HepG2 (cell line): ENCODE results near the gene GPS2. TPM values are rescaled to one million over a fixed set of nuclear protein-coding genes. Genes with fewer than 3 reads are reported as not detected.

Experiments
- AGO2 ChIP-seq: fragments of 200-400 bp; formaldehyde crosslinking; optimal IDR thresholded peaks from 2 replicates; pipeline ENCODE3; 2017; ENCODE audit warnings: mild to moderate bottlenecking, low read depth, low read length, moderate library complexity
- ETS1 ChIP-seq: sonication (generic); formaldehyde crosslinking; IDR thresholded peaks from 2 replicates; pipeline ENCODE4 v1.4.0; 2020; ENCODE audit warnings: missing genetic modification reagents
- FOXO1 ChIP-seq: sonication (generic); formaldehyde crosslinking; IDR thresholded peaks from 2 replicates; pipeline ENCODE4 v1.4.0; 2020; ENCODE audit warnings: missing genetic modification reagents
- HOXA7 ChIP-seq: sonication (generic); formaldehyde crosslinking; IDR thresholded peaks from 2 replicates; pipeline ENCODE4 v1.8.1; 2022; ENCODE audit warnings: mild to moderate bottlenecking, missing genetic modification reagents, moderate library complexity
- KLF6 ChIP-seq: IDR thresholded peaks from 2 replicates; pipeline ENCODE4 v1.8.0; 2016; ENCODE audit warnings: missing biosample characterization, missing genetic modification reagents
- REPIN1 ChIP-seq: sonication (generic); formaldehyde crosslinking; IDR thresholded peaks from 2 replicates; pipeline ENCODE4 v1.8.0; 2022; ENCODE audit warnings: missing genetic modification reagents, low read depth, mild to moderate bottlenecking, borderline replicate concordance
- RXRB ChIP-seq: IDR thresholded peaks from 2 replicates; pipeline ENCODE4 v1.6.1; 2016; ENCODE audit warnings: borderline replicate concordance, missing genetic modification reagents, missing compliant biosample characterization
- SIN3B ChIP-seq: fragments of 150-350 bp; IDR thresholded peaks from 2 replicates; pipeline ENCODE4 v1.6.1; 2014; ENCODE audit warnings: low read length
- SKI ChIP-seq: fragments of 450-650 bp; IDR thresholded peaks from one replicate; pipeline ENCODE4 v1.6.1; 2018; ENCODE audit warnings: mild to moderate bottlenecking; ENCODE audit not compliant: partially characterized antibody
- TEF ChIP-seq: sonication (generic); formaldehyde crosslinking; IDR thresholded peaks from 2 replicates; pipeline ENCODE4 v1.5.0; 2020; ENCODE audit warnings: missing genetic modification reagents
- THAP9 ChIP-seq: sonication (generic); formaldehyde crosslinking; IDR thresholded peaks from 2 replicates; pipeline ENCODE4; 2020; ENCODE audit warnings: missing genetic modification reagents, mild to moderate bottlenecking, borderline replicate concordance
- TOPORS ChIP-seq: sonication (generic); formaldehyde crosslinking; IDR thresholded peaks from 2 replicates; pipeline ENCODE4 v1.8.0; 2023; ENCODE audit warnings: mild to moderate bottlenecking, missing genetic modification reagents
- ZBTB3 ChIP-seq: sonication (generic); formaldehyde crosslinking; IDR thresholded peaks from 2 replicates; pipeline ENCODE4 v1.4.0; 2020; ENCODE audit warnings: low read depth, mild to moderate bottlenecking, moderate library complexity, missing genetic modification reagents, borderline replicate concordance
- ZFP91 ChIP-seq: sonication (generic); formaldehyde crosslinking; IDR thresholded peaks from 2 replicates; pipeline ENCODE4 v1.9.0; 2022; ENCODE audit warnings: missing genetic modification reagents, mild to moderate bottlenecking, borderline replicate concordance
- ZNF383 ChIP-seq: sonication (generic); formaldehyde crosslinking; IDR thresholded peaks from 2 replicates; pipeline ENCODE4 v1.4.0; 2020; ENCODE audit warnings: missing genetic modification reagents, mild to moderate bottlenecking, borderline replicate concordance
- ZNF44 ChIP-seq: sonication (generic); formaldehyde crosslinking; IDR thresholded peaks from 2 replicates; pipeline ENCODE4 v1.5.1; 2020; ENCODE audit warnings: mild to moderate bottlenecking, missing genetic modification reagents
- ZNF496 ChIP-seq: sonication (generic); formaldehyde crosslinking; IDR thresholded peaks from 2 replicates; pipeline ENCODE4 v1.8.1; 2023; ENCODE audit warnings: mild to moderate bottlenecking, moderate library complexity, missing genetic modification reagents; ENCODE audit not compliant: insufficient replicate concordance
- ZNF501 ChIP-seq: sonication (generic); formaldehyde crosslinking; IDR thresholded peaks from 2 replicates; pipeline ENCODE4 v1.5.1; 2020; ENCODE audit warnings: mild to moderate bottlenecking, moderate library complexity, missing genetic modification reagents
- ZNF550 ChIP-seq: sonication (generic); formaldehyde crosslinking; IDR thresholded peaks from 2 replicates; pipeline ENCODE4 v1.4.0; 2020; ENCODE audit warnings: mild to moderate bottlenecking, missing genetic modification reagents, borderline replicate concordance
- ZNF703 ChIP-seq: sonication (generic); formaldehyde crosslinking; IDR thresholded peaks from 2 replicates; pipeline ENCODE4 v1.5.1; 2020; ENCODE audit warnings: missing genetic modification reagents, mild to moderate bottlenecking, moderate library complexity, borderline replicate concordance
- ZNF776 ChIP-seq: sonication (generic); formaldehyde crosslinking; IDR thresholded peaks from 2 replicates; pipeline ENCODE4 v1.4.0; 2020; ENCODE audit warnings: mild to moderate bottlenecking, missing genetic modification reagents
- ZSCAN31 ChIP-seq: sonication (generic); formaldehyde crosslinking; IDR thresholded peaks from 2 replicates; pipeline ENCODE4 v1.5.0; 2020; ENCODE audit warnings: low read depth, mild to moderate bottlenecking, missing genetic modification reagents
- polyA plus RNA-seq, 8 experiments: library from polyadenylated mRNA; depleted of rRNA in 3 of 8; stranded (reverse) in 7 of 8; unstranded in 1 of 8; fragments of >200 nt; fragmentation: Illumina TruSeq in 4 of 8; extraction: Trizol in 4 of 8; gene quantifications; 2 replicates each; pipeline versions ENCODE4 v1.2.1 to v1.2.3, GENCODE V29; 2011 to 2016; ENCODE audit warnings: low read depth in 4 of 8, missing spikeins in 1 of 8, mixed read lengths in 1 of 8; ENCODE audit not compliant: insufficient read depth in 1 of 8
- total RNA-seq, 5 experiments: library from RNA; depleted of rRNA; stranded (reverse); fragments of >200 nt; fragmentation: Illumina TruSeq; extraction: Trizol; gene quantifications; 2 replicates each; pipeline ENCODE4 v1.2.3, GENCODE V29; 2016; ENCODE audit warnings: low read depth in 1 of 5

The GPS2 gene
- total and polyA plus RNA-seq, 2 of the 13 experiments (the other 11 are each of a cell fraction or from before 2014, with no cell fraction given): 58.0 to 59.4 TPM

GRCh38 chr17:7306911-7307685, 8.1 kb downstream of the GPS2 start, which contains the start of gene EIF5A (continued):
- TF ChIP-seq ZNF703: no peak
- TF ChIP-seq ZNF383 (CRISPR knock-in tag): no peak
- TF ChIP-seq ETS1 (CRISPR knock-in tag): no peak
- no peak for TF ChIP-seq ZNF550 (CRISPR knock-in tag)
- peak; percentile 62 for TF ChIP-seq RXRB
- TF ChIP-seq ZNF501 (CRISPR knock-in tag): peak; percentile 92
- no peak; the same call in 1 of the 2 replicates for TF ChIP-seq KLF6 (CRISPR knock-in tag)
- no peak for TF ChIP-seq TOPORS (CRISPR knock-in tag)
- no peak for TF ChIP-seq HOXA7 (CRISPR knock-in tag)
- TF ChIP-seq THAP9 (CRISPR knock-in tag): peak; percentile 75; the same call in 1 of the 2 replicates
- TF ChIP-seq ZNF496 (CRISPR knock-in tag): no peak
- no peak for TF ChIP-seq REPIN1
- peak; percentile 34; the same call in 1 of the 2 replicates for TF ChIP-seq ZFP91 (CRISPR knock-in tag)
- no peak for TF ChIP-seq SIN3B
- TF ChIP-seq SKI: no peak
- TF ChIP-seq ZNF44 (CRISPR knock-in tag): peak; percentile 44; the same call in 1 of the 2 replicates
- no peak for TF ChIP-seq ZNF776 (CRISPR knock-in tag)
- TF ChIP-seq TEF (CRISPR knock-in tag): no peak
- no peak; the same call in 1 of the 2 replicates for TF ChIP-seq FOXO1
- TF ChIP-seq ZBTB3 (CRISPR knock-in tag): no peak
- 0 out of 2 replicates have a peak, but pooled peaks have one; percentile 55 for TF ChIP-seq ZSCAN31 (CRISPR knock-in tag)
- TF ChIP-seq AGO2: no peak
